ENCODE data around the gene FAM9C.

DNA sequence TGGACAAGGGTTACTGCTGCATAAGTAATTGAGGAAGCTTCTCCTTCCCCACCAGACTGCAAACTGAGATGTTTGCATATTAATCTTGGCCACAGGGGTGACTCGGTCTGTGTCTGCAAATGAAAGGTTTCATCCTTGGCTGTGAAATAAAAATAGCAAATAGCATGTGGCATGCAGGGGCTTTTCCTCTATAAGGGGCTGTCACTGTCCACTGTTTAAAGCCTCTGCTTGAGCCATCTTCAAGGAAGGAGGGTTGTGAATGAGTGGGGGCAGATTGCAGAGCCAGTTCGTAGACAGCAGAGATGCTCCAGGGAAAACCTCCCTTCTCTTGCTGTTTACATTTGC is 36.3 kb downstream of the FAM9C start:
- no peak for TF ChIP-seq MAZ (IDR thresholded peaks at IDR 0.05; ENCODE audit: borderline replicate concordance, low read depth, low read length)
- TF ChIP-seq RCOR1 (IDR thresholded peaks at IDR 0.05; ENCODE audit: insufficient replicate concordance, low read length) = no peak
- TF ChIP-seq BHLHE40 (IDR thresholded peaks at IDR 0.05; ENCODE audit: low read depth, low read length) = no peak
- TF ChIP-seq, protein P1, sequence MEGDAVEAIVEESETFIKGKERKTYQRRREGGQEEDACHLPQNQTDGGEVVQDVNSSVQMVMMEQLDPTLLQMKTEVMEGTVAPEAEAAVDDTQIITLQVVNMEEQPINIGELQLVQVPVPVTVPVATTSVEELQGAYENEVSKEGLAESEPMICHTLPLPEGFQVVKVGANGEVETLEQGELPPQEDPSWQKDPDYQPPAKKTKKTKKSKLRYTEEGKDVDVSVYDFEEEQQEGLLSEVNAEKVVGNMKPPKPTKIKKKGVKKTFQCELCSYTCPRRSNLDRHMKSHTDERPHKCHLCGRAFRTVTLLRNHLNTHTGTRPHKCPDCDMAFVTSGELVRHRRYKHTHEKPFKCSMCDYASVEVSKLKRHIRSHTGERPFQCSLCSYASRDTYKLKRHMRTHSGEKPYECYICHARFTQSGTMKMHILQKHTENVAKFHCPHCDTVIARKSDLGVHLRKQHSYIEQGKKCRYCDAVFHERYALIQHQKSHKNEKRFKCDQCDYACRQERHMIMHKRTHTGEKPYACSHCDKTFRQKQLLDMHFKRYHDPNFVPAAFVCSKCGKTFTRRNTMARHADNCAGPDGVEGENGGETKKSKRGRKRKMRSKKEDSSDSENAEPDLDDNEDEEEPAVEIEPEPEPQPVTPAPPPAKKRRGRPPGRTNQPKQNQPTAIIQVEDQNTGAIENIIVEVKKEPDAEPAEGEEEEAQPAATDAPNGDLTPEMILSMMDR (conservative IDR thresholded peaks at IDR 0.05; ENCODE audit: low read depth, low read length) = no peak
- TF ChIP-seq MXI1 (IDR thresholded peaks at IDR 0.05; ENCODE audit: borderline replicate concordance, low read depth, low read length) = no peak
- TF ChIP-seq NFE2L2 (IDR thresholded peaks at IDR 0.05; ENCODE audit: low read depth, low read length) = no peak
- TF ChIP-seq RAD21 (IDR thresholded peaks at IDR 0.05; ENCODE audit: low read length) = no peak
